NCI-H1105 (cell line): ENCODE data around the gene PCNX2.
"Not testable (repeated sequence)": the region's sequence is repeated elsewhere in the genome, so short reads cannot be mapped to it uniquely, and the experiment has no call there.

Source experiments
- DNase-seq: peaks from one replicate; lab custom pipeline; 2025; lab: John Stamatoyannopoulos, UW

Gene PCNX2

DNA sequence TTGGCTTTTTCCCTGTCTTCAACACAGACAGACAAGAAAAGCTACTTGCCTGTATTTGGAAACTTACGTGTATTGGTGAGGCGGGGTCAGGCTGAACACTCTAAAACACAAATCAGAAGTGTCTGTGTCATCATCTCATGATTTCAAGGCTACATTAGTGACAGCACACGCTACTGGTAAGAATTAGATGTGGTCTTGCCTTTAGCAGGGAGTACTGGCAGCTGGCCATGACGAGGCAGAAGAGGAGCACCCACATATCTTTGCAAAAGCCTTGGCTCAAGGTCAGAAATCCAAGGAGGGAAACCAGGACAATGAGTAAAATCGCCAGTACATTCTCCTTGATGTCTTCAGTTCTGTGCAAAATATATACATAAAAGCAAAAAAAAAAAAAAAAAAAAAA is 77.7 kb downstream of the PCNX2 start:
- DNase-seq, result no peak

DNA sequence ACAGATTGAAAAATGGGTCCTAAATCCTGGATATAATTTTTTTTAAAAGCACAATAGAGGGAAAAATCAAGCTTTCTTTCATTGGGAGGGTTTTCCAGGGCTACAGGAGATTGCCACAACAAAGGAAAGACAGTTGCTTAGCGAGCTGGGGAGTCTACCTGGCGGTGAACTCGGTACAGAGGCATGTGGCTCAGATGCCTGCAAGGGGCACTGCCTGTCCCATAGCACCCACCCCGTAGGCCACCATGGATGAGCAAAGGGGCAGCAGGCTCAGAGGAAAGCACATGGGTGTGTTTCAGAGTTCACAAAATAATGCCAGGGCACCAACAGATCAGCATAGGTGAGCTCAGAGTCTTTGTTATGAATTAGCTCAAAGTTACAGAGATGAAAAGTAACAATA is 79.5 kb downstream of the PCNX2 start:
- DNase-seq, result no peak

DNA sequence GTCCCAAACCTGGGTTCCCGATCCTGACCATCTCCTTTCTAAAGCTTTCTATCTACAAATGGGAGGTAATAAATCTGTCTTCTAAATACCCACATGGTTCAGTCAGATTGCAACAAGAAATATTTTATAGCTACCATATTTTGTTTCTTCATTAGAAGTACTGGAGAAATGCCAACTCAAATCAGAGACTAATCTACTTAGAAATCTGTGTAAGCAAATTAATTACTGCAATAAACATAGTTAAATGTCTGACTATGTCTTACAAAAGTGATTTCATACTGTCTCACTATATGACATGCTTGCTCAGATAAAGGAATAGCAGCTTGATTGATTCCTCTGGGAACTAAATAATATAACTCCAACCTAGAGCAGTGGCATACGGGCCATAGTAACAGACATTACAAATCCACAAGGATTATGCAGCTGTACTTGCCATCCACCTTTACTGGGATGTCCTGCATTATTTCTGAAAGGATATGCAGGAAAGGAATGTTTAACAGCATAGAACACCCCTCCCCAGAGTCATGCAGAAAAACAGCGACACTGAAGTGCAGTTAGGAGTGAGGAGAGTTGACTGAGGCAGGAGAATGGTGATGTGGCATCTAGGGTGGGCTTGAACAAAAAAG is 80.3 kb downstream of the PCNX2 start:
- DNase-seq, result no peak

DNA sequence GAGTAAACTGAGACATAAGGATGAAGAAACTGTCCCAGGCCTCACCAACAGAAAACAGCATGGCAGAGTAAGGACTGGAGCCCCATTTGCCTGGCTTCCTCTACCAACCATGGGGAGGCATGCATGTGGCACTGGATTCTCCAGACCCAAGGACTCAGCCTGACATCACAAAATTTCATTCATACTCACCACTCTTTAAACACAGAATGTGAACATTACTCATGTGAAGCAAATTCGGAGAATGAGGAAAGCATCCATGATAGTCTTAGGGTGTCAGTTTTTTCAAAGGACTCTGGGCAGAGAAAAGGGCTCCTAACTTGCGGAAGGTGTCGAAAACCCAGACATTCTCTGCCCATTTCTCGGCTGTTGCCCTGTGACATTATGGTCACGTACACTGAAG is 83.9 kb downstream of the PCNX2 start:
- DNase-seq, result no peak

DNA sequence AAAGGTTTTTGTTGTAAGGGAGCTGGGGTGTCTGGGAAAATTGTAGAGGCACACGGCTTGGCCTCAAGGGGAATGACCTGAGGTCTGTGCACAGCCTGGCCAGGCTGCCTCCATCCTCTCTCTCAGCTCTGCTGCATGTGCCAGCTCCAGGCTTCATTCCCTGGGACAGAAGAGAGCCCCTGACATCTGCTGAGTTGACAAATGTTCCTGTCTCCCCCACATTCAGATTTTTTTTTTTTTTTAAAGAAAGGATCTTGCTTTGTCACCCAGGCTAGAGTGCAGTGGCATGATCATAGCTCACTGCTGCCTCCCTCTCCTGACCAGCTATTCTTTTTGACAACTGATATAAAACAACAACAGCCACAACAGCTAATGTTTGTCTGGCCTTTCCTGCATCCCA is 84.4 kb downstream of the PCNX2 start:
- no peak for DNase-seq

DNA sequence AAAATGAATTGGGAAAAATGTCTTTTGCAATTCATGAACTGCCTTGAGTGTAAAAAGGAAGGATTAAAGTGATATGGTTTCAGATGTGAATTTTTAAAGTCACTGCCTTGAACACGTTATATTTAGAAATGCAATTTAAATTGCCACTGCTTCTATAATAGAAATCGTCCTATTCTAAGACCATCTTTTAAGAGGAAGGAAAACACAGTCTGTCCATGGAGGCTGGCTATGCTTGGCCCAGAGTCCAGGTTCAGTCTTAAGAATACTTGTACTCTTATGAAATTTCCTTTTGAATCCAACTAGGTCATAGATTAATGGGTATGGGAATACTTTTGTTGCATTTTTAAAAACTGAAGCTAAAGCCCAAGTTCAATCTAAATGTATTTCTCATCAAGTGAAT is 86.0 kb downstream of the PCNX2 start:
- DNase-seq, result no peak

DNA sequence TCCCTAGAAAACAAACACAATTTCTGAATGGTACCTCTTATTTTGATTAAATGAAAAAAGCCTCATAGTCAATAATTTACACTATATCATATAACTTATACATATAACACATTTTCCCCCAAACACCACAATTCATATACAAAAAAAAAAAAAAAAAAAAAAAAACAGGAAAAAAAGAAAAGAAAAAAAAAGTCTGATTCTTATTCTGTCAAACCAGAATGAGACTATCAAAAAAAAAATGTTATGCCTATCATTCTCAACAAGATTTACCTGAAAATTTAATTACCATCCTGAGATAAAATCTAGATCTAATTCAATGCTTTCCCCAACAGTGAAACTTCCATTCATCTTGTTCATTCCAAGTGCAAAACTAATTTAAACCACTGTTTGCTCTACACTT is 86.8 kb downstream of the PCNX2 start:
- no peak for DNase-seq

DNA sequence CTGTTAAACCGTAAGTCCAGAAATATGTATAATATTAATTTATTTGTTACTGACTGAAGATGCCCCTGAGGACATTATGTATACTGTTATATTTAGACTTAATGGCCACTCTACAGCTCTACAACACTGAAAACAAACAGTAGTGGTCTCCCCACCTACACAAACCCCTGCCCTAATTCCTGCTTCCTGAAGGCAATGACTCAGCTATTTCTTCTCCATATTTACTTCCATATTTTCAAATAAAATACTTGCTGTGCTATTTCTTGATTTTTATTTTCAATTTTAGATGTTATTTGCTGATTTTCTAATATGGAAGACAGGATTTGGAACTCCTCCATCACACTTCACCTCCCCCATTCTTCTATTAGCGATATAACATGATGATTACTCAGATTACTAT is 97.6 kb downstream of the PCNX2 start:
- DNase-seq, result no peak

DNA sequence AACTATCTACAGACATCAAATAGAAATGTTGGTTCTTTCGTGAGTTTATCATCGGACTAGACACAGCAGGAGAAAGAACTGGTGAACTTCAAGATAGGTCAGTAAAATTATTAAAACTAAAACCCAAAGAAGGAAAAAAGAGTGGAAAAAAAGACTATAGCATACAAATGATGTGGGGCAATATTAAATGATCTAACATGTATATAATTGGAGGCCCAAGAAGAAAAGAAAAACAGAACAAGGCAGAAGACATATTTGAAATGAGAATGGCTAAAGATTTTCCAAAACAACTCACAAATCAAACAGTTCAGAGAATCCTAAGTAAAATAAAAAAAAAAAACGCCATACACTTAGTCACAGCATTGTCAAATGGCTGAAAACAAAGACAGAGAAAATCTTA is 101.8 kb downstream of the PCNX2 start:
- no peak for DNase-seq

DNA sequence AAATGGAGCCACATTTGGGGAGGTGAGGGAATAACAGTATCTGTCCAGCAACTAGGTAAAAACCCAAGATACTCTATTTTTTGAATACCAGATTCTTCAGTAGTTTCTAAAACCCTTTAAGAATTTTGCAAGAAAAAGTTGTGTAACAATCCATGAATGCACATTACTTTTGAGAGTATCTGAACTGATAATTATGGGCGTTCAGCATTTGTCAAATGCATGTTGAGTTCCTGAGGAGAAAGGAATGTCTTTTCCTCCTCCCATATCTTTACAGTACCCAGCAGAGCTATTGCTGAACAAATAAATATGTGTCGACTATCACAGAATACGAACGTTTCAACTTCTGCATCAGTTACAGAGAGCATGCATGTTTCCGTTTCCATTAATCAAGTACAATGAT is 104.5 kb downstream of the PCNX2 start:
- no peak for DNase-seq

DNA sequence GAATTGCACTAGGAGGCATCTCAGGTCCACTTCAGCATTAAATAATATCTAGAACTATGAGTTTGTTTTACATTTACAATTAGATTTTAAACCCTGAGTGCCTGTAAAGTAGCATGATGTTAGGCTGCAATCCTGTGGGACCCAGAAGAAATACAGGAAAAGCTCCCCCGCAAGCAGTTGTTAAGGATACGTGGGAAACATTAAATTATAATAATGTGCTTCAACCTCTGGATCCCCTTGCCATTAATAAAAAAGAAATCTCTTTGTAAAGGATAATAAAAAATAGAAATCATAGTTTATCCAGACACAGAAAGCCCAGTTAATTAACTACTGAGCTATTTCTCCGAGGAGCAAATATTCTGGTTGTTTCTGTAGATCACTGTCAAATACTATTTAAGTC is 106.0 kb downstream of the PCNX2 start:
- DNase-seq, result no peak

DNA sequence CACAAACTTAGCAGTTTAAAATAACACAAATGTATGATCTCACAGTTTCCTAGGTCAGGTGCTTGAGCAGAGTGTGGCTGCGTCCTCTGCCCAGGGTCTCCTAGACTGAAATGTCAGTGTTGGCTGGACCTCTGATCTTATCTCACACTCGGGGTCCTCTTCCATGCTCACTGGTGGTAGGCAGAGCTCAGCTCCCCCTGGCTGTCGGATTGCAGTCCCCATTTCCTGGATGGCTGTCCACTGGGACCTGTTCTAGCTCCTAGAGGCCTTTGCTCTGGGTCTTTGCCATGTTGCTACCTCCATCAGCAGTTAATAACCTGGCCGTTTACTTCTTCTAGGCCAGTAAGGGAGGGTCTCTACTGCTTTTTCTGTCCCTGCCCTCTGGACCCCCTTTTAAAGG is 107.5 kb downstream of the PCNX2 start:
- no peak for DNase-seq

DNA sequence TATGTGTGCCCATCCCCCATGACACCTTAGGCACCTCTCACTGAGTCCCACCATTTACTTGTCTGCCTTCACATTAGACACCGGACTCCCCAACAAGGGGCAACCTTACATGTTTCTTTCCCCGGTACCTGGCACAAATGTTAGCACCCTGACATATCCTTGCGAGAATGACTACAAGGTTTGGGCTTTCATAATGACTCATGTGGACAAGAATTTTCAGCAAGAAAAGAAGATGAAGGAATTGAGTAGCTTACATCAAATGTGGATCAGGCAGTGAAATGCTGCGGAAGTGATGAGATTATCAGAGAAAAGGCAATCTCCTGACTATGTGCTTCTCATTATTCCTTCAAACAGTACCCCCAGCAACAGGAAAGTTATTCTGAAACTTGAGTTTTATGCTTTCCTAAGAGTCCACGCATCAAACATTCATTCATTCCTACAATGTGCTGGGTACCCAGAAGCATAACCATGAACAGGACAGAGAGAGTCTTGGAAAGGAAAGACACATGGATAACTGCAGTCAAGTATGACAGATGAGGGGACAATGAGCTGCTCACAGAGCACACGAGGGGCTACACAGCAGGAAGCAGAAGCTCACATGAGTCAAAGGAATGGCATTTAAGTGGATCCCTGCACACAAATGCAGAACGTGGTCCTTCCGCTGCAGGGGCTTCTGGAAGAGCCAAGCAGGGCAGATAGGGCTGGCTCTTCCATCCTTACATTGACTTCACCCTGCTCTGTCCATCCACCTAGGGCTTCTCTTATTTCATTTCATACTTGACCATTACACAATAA is 112.1 kb downstream of the PCNX2 start:
- DNase-seq, result no peak

DNA sequence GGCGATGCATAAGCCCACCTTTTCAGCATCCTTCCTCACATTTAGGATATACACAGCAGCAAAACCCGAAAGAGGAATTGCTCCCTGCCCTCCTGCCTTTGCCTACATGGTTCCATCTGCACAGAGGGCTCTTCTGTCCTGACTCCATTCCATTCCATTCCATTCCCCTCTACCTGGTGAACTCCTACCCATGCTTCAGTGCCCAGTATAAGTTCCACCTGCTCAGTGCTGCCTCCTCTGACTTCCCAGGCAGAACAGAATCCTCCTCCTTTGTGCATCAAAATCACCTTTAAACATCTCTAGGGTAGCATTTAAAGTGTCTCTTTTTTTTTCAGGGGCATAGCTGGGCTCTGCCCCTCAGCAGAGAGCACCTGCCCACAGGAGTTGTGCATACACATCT is 112.9 kb downstream of the PCNX2 start:
- DNase-seq, result no peak

DNA sequence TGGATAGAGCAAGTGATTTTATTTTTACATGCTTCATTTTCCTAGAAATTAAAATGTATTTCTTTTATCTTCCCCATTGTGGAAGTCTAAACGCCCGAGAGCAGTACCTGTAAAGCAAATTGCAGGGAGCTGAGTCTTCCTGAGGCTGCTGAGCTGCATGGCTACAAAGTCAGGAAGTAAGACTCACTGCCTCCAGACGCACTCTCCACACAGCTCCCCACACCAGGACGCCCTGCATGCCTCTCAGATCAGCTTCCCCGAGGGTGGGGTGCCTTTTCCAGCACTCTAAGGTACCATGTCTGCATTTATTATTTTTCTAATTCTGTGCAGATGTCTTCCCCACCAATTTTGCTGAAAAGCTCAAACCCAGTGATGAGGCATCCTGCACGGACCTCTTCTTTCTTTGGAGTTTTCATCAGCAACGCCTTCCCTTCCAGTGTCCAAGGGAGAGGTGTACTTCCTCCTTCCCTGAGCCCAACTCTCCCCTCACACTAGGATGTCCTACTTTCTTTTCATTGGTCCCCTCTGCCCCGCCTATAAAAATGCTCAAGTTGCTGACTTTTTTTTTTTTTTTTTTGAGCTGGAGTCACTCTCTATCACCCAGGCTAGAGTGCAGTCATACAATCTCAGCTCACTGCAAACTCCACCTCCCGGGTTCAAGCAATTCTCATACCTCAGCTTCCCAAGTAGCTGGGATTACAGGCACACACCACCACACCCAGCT is 114.7 kb downstream of the PCNX2 start:
- DNase-seq, result no peak

DNA sequence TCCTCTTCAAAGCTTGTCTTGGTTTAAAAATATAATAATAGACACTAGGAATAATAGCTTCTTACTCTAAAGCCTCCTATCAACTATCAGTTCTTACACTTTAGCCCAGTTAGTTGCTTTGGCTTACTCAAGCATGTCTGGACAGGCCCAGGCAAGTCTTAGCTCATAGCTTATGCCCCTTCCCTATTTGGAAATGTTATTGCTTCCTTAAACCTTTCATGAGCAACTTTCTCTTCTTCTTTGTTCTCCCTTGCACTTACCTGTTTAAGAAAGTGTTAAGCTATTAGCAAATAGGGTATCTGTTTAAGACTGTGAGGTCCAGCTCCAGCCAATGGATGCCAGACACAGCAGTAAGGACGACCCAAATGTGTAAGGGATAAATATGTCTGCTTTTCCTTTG is 115.9 kb downstream of the PCNX2 start:
- DNase-seq, result not testable (repeated sequence)

DNA sequence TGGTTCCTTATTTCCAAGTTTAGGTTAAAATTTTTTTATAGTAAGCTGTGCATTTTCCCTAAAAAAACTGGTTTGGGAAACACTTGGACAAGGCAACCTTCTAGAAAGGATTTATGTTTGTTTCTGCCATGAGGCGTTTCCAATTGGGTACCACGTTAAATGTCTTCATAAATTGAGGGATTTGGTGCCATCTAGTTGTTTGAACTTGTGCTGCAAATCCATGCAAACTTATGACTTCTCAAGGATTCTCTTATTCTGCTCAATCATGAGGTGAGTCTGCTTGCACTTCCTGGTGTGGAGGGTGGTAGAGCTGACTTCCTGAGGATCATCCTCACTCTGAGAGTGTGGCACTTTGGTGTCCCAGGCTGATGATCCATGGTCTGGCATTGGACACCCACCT is 123.3 kb downstream of the PCNX2 start:
- DNase-seq, result no peak

DNA sequence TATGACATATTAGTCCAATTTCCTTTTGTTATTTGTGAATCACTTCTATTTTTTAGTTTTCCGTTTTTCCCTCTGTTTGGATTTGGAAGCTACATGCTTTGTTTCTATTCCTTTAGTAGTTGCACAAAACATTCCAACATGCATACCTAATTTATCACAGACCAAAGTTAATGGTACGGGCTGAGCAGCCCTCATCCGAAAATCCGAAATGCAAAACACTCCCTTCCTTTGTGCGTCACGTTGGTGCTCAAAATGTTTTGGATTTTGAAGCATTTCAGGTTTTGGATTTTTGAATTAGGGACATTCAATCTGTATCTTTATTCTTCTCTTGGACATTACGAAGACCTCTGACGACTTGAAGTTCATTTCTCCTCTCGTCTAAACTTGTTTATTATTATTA is 124.8 kb downstream of the PCNX2 start:
- no peak for DNase-seq

DNA sequence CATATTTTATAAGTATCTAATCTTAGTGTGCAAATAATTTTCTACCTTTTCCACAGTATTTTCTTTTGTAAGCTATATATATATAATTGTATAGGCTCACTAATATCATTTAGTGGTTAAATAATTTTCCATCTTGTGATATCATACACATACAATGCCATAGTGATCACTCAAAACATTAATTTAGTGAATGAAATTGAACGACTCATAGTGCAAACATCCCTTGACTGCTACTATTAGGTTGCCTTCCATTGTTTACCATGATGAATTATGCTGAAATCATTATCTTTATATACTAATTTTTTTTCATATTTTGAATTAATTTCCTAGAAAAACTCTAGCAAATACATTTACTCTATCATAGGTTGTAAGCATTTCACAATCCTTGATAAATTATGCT is 127.1 kb downstream of the PCNX2 start:
- DNase-seq, result no peak

DNA sequence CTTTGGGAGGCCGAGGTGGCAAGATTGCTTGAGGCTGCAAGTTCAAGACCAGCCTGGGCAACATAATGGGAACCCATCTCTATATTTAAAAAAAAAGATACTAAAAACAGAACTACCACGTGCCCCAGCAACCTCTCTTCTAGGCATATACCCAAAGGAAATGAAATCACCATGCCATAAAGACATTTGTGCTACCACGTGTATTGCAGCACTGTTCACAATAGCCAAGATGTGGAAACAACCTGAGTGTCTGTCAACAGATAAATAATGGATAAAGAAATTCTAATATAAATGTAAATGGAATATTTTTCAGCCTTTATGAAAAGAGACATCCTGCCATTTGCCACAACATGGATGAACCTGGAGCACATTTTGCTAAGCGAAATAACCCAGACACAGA is 128.6 kb downstream of the PCNX2 start:
- DNase-seq, result no peak

DNA sequence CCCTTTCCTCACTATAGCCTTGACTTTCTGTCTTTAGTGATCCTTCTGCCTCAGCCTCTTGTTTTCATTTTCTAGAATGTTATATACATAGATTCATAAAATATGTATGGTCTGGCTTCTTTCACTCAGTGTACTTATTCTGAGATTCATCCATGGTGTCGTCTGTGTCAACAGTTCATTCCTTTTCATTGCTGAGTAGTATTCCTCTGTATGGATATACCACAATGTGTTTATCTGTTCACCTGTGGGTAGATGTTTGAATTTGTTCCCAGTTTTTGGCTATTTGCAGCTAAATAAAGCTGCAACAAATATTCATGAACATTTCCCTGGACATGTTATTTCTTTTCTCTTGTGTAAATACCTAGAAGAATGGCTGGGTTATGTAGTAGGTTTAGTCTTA is 131.8 kb downstream of the PCNX2 start:
- DNase-seq, result no peak

DNA sequence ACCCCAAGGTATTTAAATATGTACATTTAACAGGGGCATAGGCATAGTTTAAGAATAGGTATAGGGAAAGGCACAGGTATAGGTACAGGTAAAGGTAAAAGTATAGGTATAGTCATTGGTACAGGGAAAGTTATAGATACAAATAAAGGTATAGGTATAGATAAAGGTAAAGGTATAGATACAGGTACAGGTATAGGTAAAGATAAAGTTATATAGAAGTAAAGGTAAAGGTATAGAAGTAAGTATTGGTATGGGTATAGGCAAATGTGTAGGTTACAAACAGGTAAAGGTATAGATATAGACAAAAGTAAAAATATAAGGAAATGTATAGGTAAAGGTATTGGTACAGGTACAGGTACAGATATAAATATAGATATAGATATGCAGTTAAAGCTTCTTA is 137.2 kb downstream of the PCNX2 start:
- no peak for DNase-seq

DNA sequence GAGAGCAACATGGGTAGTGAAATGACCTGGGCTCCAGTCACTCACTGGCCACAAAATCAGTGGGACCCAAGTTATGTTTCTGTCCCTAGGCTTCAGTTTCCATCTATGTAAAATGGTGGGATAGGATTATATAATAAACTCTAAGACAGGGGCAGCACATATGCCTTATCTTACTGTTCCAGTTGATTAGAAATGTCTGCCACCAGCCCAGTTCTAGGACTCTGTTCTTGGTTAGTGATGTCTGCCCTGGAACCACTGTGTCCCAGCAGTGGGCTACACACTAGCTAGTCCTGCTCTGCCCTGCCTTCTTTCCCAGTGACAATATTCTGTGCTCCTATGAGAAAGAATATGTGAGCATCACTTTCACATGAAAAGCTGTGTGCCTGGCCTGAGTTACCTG is 138.3 kb downstream of the PCNX2 start:
- no peak for DNase-seq
